Transverse colon (tissue), 4 donors: ENCODE results near the gene ANKS1B. TPM values are rescaled to one million over a fixed set of nuclear protein-coding genes. Genes with fewer than 3 reads are reported as not detected.
"Not testable (repeated sequence)": the region's sequence is repeated elsewhere in the genome, so short reads cannot be mapped to it uniquely, and the experiment has no call there.

Experiments used
- DNase-seq: peaks from one replicate; pipeline ENCODE4 v3.0.0-alpha.2; 2019
- H3K27ac ChIP-seq, 4 donors: fragments of 200-600 bp; sonication (generic); 2 replicates each; pipeline ENCODE4 v1.5.1; 2016 to 2018; ENCODE audit warnings: inconsistent platforms in 4 of 4
- H3K27me3 ChIP-seq: fragments of 200-600 bp; sonication (generic); 2 replicates; pipeline ENCODE4 v1.5.1; 2017; ENCODE audit warnings: inconsistent platforms
- H3K36me3 ChIP-seq, 4 donors: fragments of 200-600 bp; sonication (generic); 2 replicates each; pipeline ENCODE4 v1.5.1; 2017 to 2019; ENCODE audit warnings: inconsistent platforms in 4 of 4
- H3K4me1 ChIP-seq, 4 donors: fragments of 200-600 bp; sonication (generic); 2 replicates each; pipeline ENCODE4 v1.5.1; 2017 to 2020; ENCODE audit warnings: inconsistent platforms in 4 of 4
- H3K4me3 ChIP-seq, 4 donors: fragments of 200-600 bp; sonication (generic); 1 replicate in 1 of 4; 2 replicates in 3 of 4; pipeline versions ENCODE4 v1.5.1 to v1.6.1; 2017 to 2019; ENCODE audit warnings: inconsistent platforms in 4 of 4
- H3K9me3 ChIP-seq, 2 donors: fragments of 200-600 bp; sonication (generic); 2 replicates each; pipeline ENCODE4 v1.5.1; 2017 to 2019; ENCODE audit warnings: inconsistent platforms in 2 of 2
- EP300 ChIP-seq: sonication (generic); formaldehyde crosslinking; IDR thresholded peaks from one replicate; pipeline ENCODE4 v1.6.1; 2017; ENCODE audit warnings: antibody characterized with exemption, low read depth
- POLR2A ChIP-seq: fragments of 450-650 bp; IDR thresholded peaks from one replicate; pipeline ENCODE4 v1.6.1; 2016; ENCODE audit warnings: antibody characterized with exemption, mild to moderate bottlenecking, moderate library complexity
- POLR2AphosphoS5 ChIP-seq, 3 donors: sonication (generic); formaldehyde crosslinking; IDR thresholded peaks; one replicate each; pipeline ENCODE4 v1.6.1; 2016; ENCODE audit warnings: antibody characterized with exemption in 3 of 3
- WGBS, 2 donors: methylation state at CpG; one replicate each; pipeline ENCODE4 v1.1.5; 2018; ENCODE audit warnings: low coverage in 1 of 2; 5-methylcytosine and 5-hydroxymethylcytosine counted together
- in situ Hi-C, 4 donors: fragments of 200-750 bp; cut with MboI; loops; one replicate each; pipeline versions ENCODE4 v1.15.0 to v1.15.1; 2017; ENCODE audit warnings: low sequenced_read_pairs in 3 of 4, low pct_ligation_motif_present in 1 of 4, low pct_unique_long_range_greater_than_20kb in 1 of 4
- intact Hi-C: fragments of 100-400 bp; cut with DNase I; formaldehyde crosslinking; loops from one replicate; pipeline ENCODE4 v1.15.1; 2023; ENCODE audit warnings: low total_unique reads
- total RNA-seq, 4 donors: library from RNA; depleted of rRNA; stranded (reverse); fragments of >200 nt; gene quantifications; one replicate each; pipeline ENCODE4 v1.1.0, GENCODE V29; 2016
- TF ChIP-seq, protein P1 (sequence below), 5 experiments: fragments of 200-600 bp in 3 of 5; fragments of 450-650 bp in 2 of 5; sonication (generic) in 3 of 5; IDR thresholded peaks; 1 replicate in 2 of 5; 2 replicates in 3 of 5; pipeline ENCODE4 v1.5.1; 2016 to 2017; ENCODE audit warnings: antibody characterized with exemption in 5 of 5, inconsistent platforms in 3 of 5, mild to moderate bottlenecking in 2 of 5, moderate library complexity in 1 of 5

The ANKS1B gene
- total RNA-seq, 4 donors from 2014 or later, result 1.4 to 6.4 (median 3.5) TPM; not detected in 1

DNA sequence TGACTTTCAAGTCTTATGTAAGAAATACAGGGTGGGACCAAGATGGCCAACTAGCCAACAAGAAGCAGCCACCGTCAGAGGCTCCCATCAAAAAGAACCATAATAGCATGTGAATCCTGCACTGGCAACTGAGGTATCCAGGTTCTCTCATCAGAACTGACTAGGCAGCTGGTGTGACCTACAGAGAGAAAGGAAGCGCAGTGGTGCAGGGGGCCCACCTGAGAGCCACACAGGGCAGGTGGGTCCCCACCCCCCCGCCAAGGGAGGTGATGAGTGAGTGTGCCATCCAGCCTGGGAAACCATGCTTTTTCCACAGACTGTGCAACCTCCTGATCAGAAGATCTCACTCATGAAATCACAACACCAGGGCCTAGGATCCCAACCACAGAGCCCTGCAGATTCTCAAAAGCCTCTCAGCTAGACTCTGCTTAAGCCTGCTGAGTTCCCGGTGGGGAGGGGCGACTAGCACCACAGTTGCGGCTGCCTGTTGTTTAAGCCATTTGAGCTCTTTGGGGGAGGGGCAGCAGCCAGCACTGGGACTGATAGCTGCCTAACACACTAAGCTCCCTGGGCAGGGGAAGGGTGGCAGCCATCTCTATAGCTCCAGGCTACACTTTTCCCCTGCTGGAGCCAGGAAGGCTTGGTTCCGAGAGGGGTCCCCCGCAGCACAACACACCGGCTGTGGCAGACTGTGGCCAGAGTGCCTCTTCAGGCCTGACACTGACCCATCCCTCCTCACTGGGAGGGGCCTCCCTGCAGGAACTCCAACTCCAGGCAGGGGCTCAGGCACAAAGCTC, 261.8 kb downstream of the ANKS1B start:
- no peak for DNase-seq
- Histone ChIP-seq H3K27ac (no peak overlapping the region), H3K27me3 (no peaks in the 10 kb centered on the region), H3K9me3 (no peaks in the 10 kb centered on the region), H3K4me3 (no peak overlapping the region), H3K36me3 (no peaks in the 10 kb centered on the region), H3K4me1 (no peaks in the 10 kb centered on the region)
- 81% methylated on average over 9 of the region's 9 CpGs; no CpG with 5 or more reads in 1 of the 2 donors for WGBS, 2 donors
- in situ Hi-C loops (no loop called here), intact Hi-C loops (no loop called here)
- no peak for TF ChIP-seq EP300
- no peak for TF ChIP-seq POLR2AphosphoS5 (IDR thresholded peaks at IDR 0.05)
- TF ChIP-seq POLR2A, result no peak
- TF ChIP-seq, protein P1, sequence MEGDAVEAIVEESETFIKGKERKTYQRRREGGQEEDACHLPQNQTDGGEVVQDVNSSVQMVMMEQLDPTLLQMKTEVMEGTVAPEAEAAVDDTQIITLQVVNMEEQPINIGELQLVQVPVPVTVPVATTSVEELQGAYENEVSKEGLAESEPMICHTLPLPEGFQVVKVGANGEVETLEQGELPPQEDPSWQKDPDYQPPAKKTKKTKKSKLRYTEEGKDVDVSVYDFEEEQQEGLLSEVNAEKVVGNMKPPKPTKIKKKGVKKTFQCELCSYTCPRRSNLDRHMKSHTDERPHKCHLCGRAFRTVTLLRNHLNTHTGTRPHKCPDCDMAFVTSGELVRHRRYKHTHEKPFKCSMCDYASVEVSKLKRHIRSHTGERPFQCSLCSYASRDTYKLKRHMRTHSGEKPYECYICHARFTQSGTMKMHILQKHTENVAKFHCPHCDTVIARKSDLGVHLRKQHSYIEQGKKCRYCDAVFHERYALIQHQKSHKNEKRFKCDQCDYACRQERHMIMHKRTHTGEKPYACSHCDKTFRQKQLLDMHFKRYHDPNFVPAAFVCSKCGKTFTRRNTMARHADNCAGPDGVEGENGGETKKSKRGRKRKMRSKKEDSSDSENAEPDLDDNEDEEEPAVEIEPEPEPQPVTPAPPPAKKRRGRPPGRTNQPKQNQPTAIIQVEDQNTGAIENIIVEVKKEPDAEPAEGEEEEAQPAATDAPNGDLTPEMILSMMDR (IDR thresholded peaks at IDR 0.05), result no peak

DNA sequence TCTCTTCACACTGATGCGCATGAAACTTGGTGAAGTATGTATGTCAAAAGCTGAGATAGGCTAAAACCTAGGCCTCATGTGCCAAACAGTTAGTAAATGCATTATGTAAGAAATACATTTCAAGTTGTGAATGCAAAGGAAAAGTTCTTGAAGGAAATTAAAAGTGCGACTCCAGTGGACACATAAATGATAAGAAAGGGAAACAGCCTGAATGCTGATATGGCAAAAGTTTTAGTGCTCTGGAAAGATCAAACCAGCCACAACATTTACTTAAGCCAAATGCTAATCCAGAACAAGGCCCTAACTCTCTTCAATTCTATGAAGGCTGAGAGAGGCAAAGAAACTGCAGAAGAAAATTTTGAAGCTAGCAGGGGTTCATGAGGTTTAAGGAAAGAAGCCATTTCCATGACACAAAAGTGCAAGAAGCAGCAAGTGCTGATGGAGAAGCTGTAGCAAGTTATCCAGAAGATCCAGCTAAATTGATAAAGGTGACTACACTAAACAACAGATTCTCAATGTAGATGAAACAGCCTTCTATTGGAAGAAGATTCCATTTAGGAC, 262.9 kb downstream of the ANKS1B start:
- no peak overlapping the region for H3K4me3 ChIP-seq
- TF ChIP-seq POLR2AphosphoS5 (IDR thresholded peaks at IDR 0.05), result no peak
- no peak for TF ChIP-seq EP300
- TF ChIP-seq, protein P1 (IDR thresholded peaks at IDR 0.05), result no peak
- no peak for TF ChIP-seq POLR2A
- WGBS, 2 donors, result 35 to 62% methylated on average over 2 of the region's 2 CpGs
- H3K27ac ChIP-seq, result no peak overlapping the region
- in situ Hi-C loops (no loop called here), intact Hi-C loops (no loop called here)
- no peaks in the 10 kb centered on the region for H3K27me3 ChIP-seq
- DNase-seq, result no peak
- no peaks in the 10 kb centered on the region for H3K36me3 ChIP-seq
- no peaks in the 10 kb centered on the region for H3K9me3 ChIP-seq
- no peaks in the 10 kb centered on the region for H3K4me1 ChIP-seq

DNA sequence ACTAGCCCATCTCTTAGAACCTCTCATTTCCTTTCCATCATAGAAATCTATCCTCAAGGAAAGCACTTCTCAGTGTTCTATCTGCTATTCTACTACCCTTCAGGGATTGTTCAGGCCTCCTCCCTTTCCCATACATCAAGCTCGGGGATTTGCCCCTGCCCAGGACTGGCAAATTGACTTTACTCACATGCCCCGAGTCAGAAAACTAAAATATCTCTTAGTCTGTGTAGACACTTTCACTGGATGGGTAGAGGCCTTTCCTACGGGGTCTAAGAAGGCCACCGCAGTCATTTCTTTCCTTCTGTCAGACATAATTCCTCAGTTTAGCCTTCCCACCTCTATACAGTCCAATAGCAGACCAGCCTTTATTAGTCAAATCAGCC, 264.7 kb downstream of the ANKS1B start:
- H3K27ac ChIP-seq, H3K36me3 ChIP-seq, DNase-seq, H3K9me3 ChIP-seq, in situ Hi-C loops, intact Hi-C loops, H3K27me3 ChIP-seq, H3K4me3 ChIP-seq, H3K4me1 ChIP-seq: not testable (repeated sequence)
- 74 to 77% methylated on average over 4 of the region's 4 CpGs for WGBS, 2 donors

- H3K9me3 ChIP-seq, H3K4me1 ChIP-seq, in situ Hi-C loops, H3K27me3 ChIP-seq, intact Hi-C loops, H3K36me3 ChIP-seq, H3K27ac ChIP-seq, DNase-seq, H3K4me3 ChIP-seq: not testable (repeated sequence)
- 86 to 90% methylated on average over 6 to 8 of the region's 8 CpGs for WGBS, 2 donors
Measured at GRCh38 chr12:99719411-99720082, 265.2 kb downstream of the ANKS1B start.

DNA sequence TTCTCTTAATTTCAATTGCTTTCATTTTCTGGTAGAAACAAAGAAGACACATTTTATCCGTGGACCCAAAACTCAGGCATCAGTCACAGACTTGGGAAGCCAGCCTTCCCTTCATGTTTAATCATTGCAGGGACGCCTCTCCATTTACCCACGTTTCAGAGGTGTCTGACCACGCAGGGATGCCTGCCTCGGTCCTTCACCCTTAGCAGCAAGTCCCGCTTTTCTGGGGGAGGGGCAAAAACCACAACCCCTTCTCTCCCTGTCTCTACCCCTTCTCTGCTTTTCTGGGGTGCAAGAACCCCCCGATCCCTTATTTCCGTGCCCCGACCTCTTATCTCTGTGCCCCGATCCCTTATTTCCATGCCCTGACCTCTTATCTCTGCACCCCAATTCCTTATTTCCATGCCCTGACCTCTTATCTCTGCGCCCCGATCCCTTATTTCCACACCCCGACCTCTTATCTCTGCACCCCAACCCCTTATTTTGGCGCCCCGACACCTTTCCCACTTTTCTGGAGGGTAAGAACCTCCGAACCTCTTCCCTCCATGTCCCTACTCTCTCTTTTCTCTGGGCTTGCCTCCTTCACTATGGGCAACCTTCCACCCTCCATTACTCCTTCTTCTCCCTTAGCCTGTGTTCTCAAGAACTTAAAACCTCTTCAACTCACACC, 268.8 kb downstream of the ANKS1B start:
- in situ Hi-C loops, H3K36me3 ChIP-seq, H3K27ac ChIP-seq, H3K9me3 ChIP-seq, DNase-seq, H3K4me3 ChIP-seq, H3K27me3 ChIP-seq, H3K4me1 ChIP-seq, intact Hi-C loops: not testable (repeated sequence)
- WGBS, 2 donors, result 81 to 92% methylated on average over 10 to 16 of the region's 16 CpGs

DNA sequence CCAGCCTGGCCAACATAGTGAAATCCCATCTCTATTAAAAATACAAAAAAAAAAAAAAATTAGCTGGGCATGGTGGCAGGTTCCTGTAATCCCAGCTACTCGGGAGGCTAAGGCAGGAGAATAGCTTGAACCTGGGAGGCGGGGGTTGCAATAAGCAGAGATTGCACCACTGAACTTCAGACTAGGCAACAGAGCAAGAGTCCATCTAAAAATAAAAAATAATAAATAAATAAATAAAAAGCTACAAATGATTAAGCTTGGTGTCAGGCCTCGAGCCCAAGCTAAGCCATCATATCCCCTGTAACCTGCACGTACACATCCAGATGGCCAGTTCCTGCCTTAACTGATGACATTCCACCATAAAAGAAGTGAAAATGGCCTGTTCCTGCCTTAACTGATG, 269.8 kb downstream of the ANKS1B start:
- H3K27me3 ChIP-seq, in situ Hi-C loops, DNase-seq, H3K4me1 ChIP-seq, H3K4me3 ChIP-seq, H3K9me3 ChIP-seq, H3K36me3 ChIP-seq, intact Hi-C loops, H3K27ac ChIP-seq: not testable (repeated sequence)
- 74 to 76% methylated on average over 4 of the region's 4 CpGs for WGBS, 2 donors
